OCI-M2 (cell line): ENCODE results near the gene SAMM50.

Source experiments
- DNase-seq: peaks from one replicate; lab custom pipeline; 2025; ENCODE audit not compliant: unreplicated experiment; lab: John Stamatoyannopoulos, UW

Gene SAMM50

DNA sequence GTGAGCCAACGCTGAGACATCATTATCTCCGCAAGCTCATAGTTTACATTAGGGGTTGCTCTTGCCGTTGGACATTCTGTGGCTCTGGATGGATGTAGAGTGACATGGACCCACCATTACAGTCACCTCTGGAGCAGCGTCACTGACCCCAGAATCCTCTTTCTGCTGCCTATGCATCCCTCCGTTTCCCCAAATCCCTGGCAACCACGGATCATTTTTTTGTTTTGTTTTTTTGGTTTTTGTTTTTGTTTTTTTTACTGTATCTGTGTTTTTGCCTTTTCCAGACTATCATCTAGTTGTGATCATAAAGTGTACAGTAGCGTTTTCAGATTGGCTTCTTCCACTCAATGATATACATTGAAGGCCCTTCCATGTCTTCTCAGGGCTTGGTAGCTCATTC, 72.8 kb downstream of the SAMM50 start:
- no peak for DNase-seq

DNA sequence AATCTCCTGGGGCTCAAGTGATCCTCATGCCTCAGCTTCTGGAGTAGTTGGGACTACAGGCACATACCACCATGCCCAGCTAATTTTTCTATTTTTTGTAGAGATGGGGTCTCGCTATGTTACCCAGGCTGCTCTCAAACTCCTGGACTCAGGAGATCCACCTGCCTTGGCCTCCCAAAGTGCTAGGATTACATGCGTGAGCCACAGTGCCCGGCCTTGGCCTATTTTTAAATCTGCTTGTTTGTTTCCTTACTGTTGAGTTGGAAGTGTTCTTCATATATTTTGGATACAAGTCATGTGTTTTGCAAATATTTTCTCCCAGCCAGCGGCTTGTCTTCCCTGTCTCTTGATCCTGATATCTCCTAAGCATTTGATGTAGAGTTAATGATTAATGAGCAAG, 73.8 kb downstream of the SAMM50 start:
- DNase-seq, result no peak

DNA sequence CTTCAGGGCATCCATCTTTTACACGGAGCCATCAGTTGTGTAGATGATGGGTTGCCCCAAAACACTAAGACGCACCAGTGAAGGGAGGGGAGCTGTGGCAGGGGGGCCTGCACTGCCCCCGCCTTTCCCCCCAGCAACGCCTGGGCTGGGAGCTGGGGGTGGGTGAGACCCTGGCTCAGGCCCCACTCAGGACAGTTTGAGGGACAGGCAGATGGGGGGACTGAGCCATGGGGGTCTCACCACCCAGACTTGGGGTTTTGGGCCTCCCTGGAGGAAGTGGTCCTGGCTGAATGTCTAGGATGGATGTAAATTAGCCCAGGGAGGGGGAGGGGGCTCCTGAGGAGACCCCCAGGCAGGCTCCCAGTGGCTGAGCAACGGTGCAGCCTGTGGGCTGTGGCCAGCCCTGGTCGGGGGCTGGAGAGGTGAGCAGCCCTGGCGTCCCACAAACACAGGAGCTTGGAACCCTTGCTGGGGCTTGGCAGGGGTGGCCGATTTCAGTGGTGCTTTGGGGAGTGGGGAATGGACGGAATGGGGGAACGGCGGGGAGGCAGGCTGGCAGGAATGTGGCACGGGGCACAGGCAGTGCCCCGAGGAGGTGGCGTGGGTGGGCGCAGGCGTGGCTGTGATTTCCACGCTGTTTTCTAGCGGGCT, 74.9 kb downstream of the SAMM50 start:
- no peak for DNase-seq

DNA sequence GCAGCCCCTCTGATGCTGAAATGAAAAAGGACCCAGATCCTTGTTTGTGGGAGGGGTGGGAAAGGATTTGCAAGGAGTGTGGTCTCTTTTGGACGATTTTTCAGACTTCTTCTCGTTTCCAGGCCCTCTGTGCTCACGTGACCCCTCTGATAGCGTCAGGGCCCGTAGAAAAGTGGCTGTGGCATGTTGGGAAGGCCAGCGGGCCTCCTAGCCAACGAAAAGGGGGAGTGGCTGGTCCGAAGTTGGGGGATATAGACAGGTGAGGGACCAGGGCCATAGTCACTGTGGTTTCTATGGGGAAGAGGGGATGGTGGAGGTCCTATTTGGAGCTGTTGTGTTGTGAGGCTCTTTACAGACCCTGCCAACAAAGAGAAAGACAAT, 75.5 kb downstream of the SAMM50 start:
- no peak for DNase-seq

DNA sequence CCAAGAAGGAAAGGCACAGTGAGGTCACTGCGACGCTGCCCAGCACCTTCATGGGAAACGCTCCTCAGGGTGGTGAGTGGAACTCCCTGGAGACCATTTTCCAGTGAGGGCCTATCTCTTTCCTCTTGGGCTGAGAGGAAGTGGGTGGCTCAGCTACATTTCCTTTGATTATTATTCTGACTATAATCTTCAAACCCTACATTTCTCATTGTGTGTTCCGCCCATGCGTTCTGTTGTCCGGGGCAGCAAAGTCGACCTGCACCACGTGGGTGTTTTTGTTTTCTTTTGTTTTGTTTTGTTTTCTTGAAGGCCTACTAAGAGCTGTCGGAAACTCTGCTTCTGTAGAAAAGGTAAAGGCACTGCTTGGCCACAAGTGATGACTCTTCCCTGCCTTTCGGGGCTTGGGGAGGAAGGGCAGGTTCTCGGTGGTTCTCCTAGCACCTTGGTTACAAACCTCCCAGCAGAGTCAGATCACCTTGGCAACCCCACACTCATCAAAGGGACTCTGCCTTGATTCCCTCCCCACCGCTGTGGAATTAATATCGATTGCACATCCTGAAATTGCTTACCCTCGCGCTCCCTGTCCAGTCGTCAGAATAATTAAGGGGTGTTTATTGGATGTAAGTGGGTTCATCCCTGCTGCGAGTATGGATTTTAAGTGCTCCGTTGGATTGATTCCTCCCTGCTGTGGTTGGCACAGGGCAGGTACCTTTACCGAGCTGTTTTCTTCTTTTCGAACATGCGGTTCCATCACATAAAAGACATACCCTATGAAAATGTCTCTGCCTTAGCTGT, 76.1 kb downstream of the SAMM50 start:
- DNase-seq, result no peak

DNA sequence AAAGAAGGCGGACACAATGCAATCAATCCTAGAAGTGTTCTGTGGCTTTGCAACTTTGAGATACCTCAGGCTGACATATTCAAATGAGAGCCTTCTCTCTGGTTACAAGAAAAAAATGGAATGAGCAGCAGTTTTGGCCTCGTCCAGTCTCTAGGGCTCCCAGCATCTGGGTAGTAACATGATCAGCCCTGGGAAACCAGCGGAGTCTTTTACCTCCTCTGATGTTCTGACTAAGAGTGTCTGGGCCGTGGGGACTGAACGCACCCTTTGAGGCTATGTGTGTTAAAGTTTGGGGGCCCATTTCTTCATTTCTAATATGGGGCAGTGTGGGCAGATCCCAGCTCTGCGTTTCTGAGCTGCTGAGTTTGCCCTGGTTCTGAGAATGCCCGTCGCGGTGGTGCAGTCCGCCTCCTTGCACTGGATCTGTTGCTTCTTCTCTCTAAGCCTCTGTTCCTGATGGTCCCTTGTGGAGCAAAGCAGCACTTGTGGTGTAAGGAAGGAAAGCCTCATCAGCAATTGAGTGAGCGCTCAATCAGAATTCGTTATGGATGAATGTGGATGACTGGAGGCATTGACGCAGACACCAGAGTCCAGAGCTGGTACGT, 77.0 kb downstream of the SAMM50 start:
- no peak for DNase-seq

DNA sequence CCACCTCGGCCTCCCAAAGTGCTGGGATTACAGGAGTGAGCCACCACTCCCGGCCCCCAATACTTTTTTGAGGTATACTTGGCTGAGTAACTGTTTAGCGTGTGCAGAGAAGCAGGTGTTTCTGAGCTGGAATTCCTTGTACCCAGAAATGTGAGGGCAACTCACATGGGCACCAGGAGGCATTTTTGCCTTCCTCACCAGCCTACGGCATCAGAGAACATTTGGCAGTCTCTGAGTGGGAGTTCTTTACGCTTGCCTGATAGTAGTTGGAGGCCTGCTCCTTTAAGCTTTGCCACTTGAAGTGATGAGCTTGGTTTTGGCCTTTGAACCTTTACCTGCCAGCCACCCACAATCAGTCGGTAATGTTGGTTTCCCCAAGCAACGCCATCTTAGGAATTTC, 78.0 kb downstream of the SAMM50 start:
- no peak for DNase-seq

DNA sequence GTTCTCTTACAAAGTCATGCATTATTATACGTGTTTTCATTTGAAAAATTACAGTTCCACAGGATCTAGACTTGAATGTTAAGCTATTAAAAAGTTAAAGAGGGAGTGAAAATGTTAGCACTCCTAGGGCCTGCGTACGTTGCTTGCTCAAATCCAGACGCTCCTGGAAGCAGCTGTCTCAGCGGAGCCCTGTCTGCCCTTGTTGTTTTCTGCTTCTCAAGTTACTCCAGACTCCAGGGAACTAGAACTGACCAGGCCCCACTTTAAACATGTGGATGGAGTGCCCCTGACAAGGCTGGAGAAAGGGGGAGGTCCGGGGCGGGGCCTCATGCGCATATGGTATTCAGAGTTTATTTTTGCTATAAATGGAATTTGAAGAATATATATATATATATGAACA, 78.5 kb downstream of the SAMM50 start:
- DNase-seq, result no peak

DNA sequence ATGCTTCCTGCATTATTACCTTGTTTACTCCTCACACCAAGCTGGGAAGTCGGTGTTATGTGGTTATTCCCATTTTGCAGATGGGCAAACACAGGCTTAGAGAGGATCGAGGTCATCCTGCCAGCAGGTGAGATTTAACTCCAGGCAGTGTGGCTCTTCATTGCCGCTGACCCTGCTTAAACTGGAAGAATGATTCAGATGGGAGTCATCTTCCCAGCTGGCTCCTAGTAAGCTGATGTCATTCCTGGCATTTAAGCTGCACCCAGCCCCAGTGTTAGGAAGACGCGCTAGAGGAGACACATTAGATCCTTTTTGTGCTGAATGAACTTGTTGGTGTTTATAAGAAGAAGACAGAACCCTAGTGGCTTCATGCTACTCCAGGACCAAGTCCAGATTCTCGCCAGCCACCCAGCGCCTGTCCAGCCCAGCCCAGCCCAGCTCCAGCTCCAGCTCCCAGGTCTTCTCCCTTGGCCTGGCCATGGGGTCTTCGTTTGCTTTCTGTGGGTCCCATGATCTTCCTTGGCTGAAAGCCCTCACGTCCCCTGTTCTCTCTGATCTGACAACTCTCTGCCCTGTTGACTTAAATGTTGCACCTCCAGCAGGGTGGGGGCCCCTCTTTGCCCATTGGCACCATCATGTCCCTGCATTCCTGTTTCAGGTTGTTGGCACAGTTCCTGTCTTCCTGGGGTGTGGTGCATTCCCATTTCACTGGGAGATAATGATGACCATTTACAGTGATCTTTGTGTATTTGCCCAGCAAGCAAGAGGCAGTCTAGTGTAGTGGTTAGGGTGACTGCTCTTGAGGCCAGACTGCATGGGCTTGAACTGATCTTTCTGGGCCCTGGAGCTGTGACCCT, 82.5 kb downstream of the SAMM50 start:
- DNase-seq, result no peak

DNA sequence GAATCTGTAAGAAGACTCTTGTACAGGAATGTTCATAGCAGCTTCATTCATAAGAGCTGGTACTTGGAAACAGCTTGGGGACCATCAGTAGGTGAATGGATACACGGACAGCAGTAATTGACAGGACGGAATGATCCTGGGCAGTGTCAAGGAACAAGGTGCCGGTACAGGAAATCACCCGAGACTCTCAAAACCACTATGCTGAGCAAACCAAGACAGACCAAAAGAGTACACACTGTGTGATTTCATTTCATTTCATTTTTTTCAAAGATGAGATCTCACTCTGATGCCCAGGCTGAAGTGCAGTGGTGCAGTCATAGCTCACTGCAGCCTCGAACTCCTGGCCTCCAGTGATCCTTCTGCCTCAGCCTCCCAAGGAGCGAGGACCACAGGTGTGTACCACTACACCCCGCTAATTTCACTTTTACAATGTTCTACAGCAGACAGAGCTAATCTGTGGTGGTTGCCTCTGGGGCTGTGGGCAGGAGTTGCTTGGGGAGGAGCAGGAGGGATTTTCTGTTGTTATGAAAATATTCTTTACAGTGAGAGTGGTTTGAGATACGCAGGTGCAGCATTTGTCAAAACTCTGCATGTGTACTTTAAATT, 84.4 kb downstream of the SAMM50 start:
- DNase-seq, result no peak

DNA sequence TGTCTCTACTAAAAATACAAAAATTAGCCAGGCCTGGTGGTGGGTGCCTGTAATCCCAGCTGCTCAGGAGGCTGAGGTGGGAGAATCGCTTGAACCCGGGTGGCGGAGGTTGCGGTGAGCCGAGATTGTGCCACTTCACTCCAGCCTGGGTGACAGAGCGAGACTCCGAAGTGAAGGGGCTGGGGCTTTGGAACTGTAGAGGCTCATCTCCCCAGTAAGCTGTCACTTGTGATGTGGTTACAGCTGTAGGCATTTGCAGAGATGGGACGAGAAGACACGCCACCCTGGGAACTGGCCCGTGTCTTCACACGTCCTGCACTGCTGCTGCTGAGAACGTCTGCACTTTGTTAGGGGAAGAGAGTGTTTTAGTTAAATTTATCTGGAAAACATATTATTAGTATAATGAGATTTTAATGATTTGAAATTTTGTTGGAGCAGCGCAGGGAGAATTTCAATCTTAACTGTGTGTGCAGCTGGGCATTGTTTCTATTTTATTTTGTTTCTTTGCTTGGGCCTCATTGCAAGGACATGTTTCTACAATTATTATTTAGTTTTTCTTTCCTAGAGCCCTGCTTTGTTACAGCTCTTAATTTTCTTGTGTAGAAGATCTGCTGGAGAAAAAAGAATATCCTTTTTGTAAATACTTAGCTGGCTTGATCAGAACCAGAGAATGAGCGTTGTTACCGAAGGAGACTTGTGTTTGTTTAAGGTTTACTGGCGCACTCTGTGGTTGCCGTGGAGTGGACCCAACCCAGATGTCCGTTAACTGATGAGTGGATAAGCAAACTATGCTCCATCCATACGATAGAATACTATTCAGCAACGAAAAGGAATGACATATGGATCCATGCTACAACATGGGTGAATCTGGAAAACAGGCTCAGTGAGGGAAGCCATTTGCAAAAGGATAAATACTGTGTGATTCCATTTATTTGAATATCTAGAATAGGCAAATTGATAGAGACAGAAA, 87.3 kb downstream of the SAMM50 start:
- no peak for DNase-seq

DNA sequence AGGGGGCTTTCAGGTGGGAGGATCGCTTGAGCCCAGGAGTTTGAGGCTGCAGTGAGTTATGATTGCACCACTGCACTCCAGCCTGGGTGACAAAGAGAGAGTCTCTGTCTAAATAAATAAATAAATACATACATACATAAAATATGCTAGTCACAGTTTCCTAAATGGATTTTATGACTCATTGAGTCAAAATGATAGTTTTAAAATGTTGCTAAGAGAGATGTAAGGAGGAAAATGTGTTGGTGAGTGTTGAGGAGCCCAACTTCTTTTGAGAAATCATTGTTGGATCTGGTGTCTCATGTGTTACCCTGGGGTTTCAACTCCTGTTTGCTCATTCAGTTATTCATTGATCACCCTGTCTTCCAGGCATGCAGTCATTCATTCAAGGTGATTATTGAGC, 89.9 kb downstream of the SAMM50 start:
- DNase-seq, result no peak
